H1 (cell line): Measurements from ENCODE around the gene FOXE1. TPM values are rescaled to one million over a fixed set of nuclear protein-coding genes. Genes with fewer than 3 reads are reported as not detected.

Experiments used
- CHD7 ChIP-seq: fragments of 300-600 bp; sonication (generic); IDR thresholded peaks from 2 replicates; pipeline ENCODE4 v1.7.1; 2012; ENCODE audit warnings: low read length, moderate library complexity, mild to moderate bottlenecking, inconsistent platforms; ENCODE audit not compliant: insufficient replicate concordance
- HDAC2 ChIP-seq, 2 experiments: fragments of 300-600 bp in 1 of 2; sonication (generic) in 1 of 2; IDR thresholded peaks; 2 replicates each; pipeline ENCODE4 v1.6.1; 2011 to 2012; ENCODE audit warnings: low read depth in 2 of 2, low read length in 2 of 2, mild to moderate bottlenecking in 2 of 2, moderate library complexity in 2 of 2, borderline replicate concordance in 1 of 2, inconsistent platforms in 1 of 2
- HDAC6 ChIP-seq: IDR thresholded peaks from one replicate; pipeline ENCODE4 v1.7.1; 2012; ENCODE audit warnings: low read depth, mild to moderate bottlenecking, inconsistent platforms, low read length, moderate library complexity
- KDM1A ChIP-seq: fragments of 200-600, 300-600 bp; sonication (generic); IDR thresholded peaks from 2 replicates; pipeline ENCODE4 v1.7.1; 2016; ENCODE audit warnings: mild to moderate bottlenecking, low read length, borderline replicate concordance
- MAFK ChIP-seq: IDR thresholded peaks from 2 replicates; pipeline ENCODE4 v1.6.1; 2012; ENCODE audit warnings: low read depth, mild to moderate bottlenecking, improper control_type of control experiment, low read length
- POLR2A ChIP-seq, 2 experiments: IDR thresholded peaks; 1 replicate in 1 of 2; 2 replicates in 1 of 2; pipeline ENCODE4 v1.6.1; 2011; ENCODE audit warnings: low read depth in 2 of 2, low read length in 2 of 2, mild to moderate bottlenecking in 2 of 2; ENCODE audit errors: control extremely low read depth in 1 of 2
- polyA plus RNA-seq, 7 experiments: library from polyadenylated mRNA; depleted of rRNA in 3 of 7; stranded (reverse) in 5 of 7; unstranded in 2 of 7; fragments of >200 nt in 5 of 7; fragments of 200-250 nt in 2 of 7; gene quantifications; 1 replicate in 5 of 7; 2 replicates in 1 of 7; 4 replicates in 1 of 7; pipeline versions ENCODE4 v1.2.1 to v1.2.3, GENCODE V29; 2011 to 2013; ENCODE audit warnings: missing spikeins in 2 of 7, mixed read lengths in 2 of 7
- total RNA-seq: library from RNA; stranded (reverse); fragmentation: NEBNext Ultra II Directional; extraction: Animal tissue kit (Norgen Biotek cat#: 25700); gene quantifications from 2 replicates; pipeline ENCODE4 v1.2.1, GENCODE V29; 2021
- TF ChIP-seq, protein P1 (sequence below): IDR thresholded peaks from 2 replicates; pipeline ENCODE4 v1.6.1; 2012; ENCODE audit warnings: low read length, inconsistent platforms
- TF ChIP-seq, protein P2 (sequence below): IDR thresholded peaks from 2 replicates; pipeline ENCODE4 v1.6.1; 2011; ENCODE audit warnings: low read length, improper control_type of control experiment

Gene FOXE1
- total and polyA plus RNA-seq, 2 of the 8 experiments (the other 6 are each of a cell fraction or from before 2014, with no cell fraction given): 0.03 TPM; not detected in 1

DNA sequence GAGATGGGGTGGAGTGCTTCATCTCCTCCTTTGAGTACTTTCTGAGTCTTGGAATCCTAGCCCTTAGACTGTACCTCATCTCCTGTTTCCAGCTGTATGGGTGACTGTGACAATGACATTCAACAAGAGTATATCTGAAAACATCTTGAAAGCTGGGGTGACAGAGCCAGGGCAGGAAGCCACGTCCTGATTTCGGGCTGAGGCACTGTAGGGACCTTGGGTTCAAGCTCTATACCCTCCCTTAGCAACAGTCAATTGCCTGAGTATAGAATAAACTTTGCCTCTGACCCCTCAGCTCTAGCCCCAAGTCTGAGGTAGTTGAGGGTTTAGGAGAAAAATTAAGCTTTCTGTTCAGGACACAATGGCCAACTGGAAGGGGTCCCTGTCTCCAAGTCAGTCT lies 6.3 kb downstream of the FOXE1 start (continued):
- no peak for TF ChIP-seq CHD7
- TF ChIP-seq MAFK: no peak
- TF ChIP-seq HDAC6: no peak
- TF ChIP-seq, protein P1, sequence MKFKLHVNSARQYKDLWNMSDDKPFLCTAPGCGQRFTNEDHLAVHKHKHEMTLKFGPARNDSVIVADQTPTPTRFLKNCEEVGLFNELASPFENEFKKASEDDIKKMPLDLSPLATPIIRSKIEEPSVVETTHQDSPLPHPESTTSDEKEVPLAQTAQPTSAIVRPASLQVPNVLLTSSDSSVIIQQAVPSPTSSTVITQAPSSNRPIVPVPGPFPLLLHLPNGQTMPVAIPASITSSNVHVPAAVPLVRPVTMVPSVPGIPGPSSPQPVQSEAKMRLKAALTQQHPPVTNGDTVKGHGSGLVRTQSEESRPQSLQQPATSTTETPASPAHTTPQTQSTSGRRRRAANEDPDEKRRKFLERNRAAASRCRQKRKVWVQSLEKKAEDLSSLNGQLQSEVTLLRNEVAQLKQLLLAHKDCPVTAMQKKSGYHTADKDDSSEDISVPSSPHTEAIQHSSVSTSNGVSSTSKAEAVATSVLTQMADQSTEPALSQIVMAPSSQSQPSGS: no peak
- TF ChIP-seq, protein P2, sequence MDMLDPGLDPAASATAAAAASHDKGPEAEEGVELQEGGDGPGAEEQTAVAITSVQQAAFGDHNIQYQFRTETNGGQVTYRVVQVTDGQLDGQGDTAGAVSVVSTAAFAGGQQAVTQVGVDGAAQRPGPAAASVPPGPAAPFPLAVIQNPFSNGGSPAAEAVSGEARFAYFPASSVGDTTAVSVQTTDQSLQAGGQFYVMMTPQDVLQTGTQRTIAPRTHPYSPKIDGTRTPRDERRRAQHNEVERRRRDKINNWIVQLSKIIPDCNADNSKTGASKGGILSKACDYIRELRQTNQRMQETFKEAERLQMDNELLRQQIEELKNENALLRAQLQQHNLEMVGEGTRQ: no peak
- no peak for TF ChIP-seq KDM1A
- no peak for TF ChIP-seq HDAC2 (IDR thresholded peaks at IDR 0.05; ENCODE audit: borderline replicate concordance in 1 of 2, low read depth in 2 of 2, low read length in 2 of 2)
- no peak for TF ChIP-seq POLR2A (IDR thresholded peaks at IDR 0.05; ENCODE audit: control extremely low read depth in 1 of 2, low read depth in 2 of 2, low read length in 2 of 2)
